PC-9 (cell line): ENCODE data around the gene LRRC4C. TPM values are rescaled to one million over a fixed set of nuclear protein-coding genes. Genes with fewer than 3 reads are reported as not detected.

Experiments
- BruUV-seq: library from RNA; stranded (reverse); fragments of 400-500 nt; replicated peaks from 2 replicates; lab custom pipeline; 2021; lab: Mats Ljungman, UMichigan
- CTCF ChIA-PET: fragments of 300-600 bp; sonication (Branson Sonifier 250); formaldehyde crosslinking; loops from one replicate; lab custom pipeline; 2022; ENCODE audit warnings: antibody characterized with exemption; lab: Charles Lee
- POLR2A ChIA-PET: fragments of 300-600 bp; sonication (Branson Sonifier 250); formaldehyde crosslinking; loops from one replicate; lab custom pipeline; 2022; ENCODE audit warnings: antibody characterized with exemption; ENCODE audit not compliant: unreplicated experiment; lab: Charles Lee
- DNase-seq, 2 experiments: peaks; one replicate each; pipeline versions ENCODE4 v3.0.0 to v3.0.0-alpha.2; 2015 to 2022; ENCODE audit warnings: mixed read lengths in 1 of 2
- H2AFZ ChIP-seq: fragments of 200-600 bp; sonication (generic); 2 replicates; pipeline ENCODE4 v1.8.1; 2017; ENCODE audit warnings: antibody characterized with exemption
- H3F3A ChIP-seq: fragments of 200-600 bp; sonication (generic); 2 replicates; pipeline ENCODE4 v1.8.1; 2017; ENCODE audit warnings: antibody characterized with exemption, mild to moderate bottlenecking, low read depth; ENCODE audit not compliant: insufficient read depth
- H3K27ac ChIP-seq: fragments of 200-600 bp; sonication (generic); 2 replicates; pipeline ENCODE4 v1.6.1; 2016; ENCODE audit warnings: mixed run types
- H3K27me3 ChIP-seq: fragments of 200-600 bp; sonication (generic); 2 replicates; pipeline ENCODE4 v1.6.1; 2016; ENCODE audit warnings: low read depth, mixed run types; ENCODE audit not compliant: insufficient read depth
- H3K36me3 ChIP-seq: fragments of 200-600 bp; sonication (generic); 2 replicates; pipeline ENCODE4 v1.6.1; 2016; ENCODE audit warnings: low read depth, mixed run types
- H3K4me1 ChIP-seq: fragments of 200-600 bp; sonication (generic); replicated peaks from 2 replicates; pipeline ENCODE4 v1.6.1; 2016; ENCODE audit warnings: mixed run types; ENCODE audit not compliant: insufficient read depth
- H3K4me2 ChIP-seq: fragments of 200-600 bp; sonication (generic); 2 replicates; pipeline ENCODE4 v1.6.1; 2017; ENCODE audit warnings: mixed run types
- H3K4me3 ChIP-seq: fragments of 200-600 bp; sonication (generic); 2 replicates; pipeline ENCODE4 v1.6.1; 2016; ENCODE audit warnings: mixed run types
- H3K79me2 ChIP-seq: fragments of 200-600 bp; sonication (generic); 2 replicates; pipeline ENCODE4 v1.6.1; 2017; ENCODE audit warnings: low read depth, mixed run types
- H3K9me2 ChIP-seq: fragments of 200-600 bp; sonication (generic); 2 replicates; pipeline ENCODE4 v1.8.1; 2017; ENCODE audit warnings: mild to moderate bottlenecking; ENCODE audit not compliant: insufficient read depth
- H3K9me3 ChIP-seq: fragments of 200-600 bp; sonication (generic); 2 replicates; pipeline ENCODE4 v1.8.1; 2016; ENCODE audit warnings: low read depth; ENCODE audit not compliant: insufficient read depth
- H4K20me1 ChIP-seq: fragments of 200-600 bp; sonication (generic); 2 replicates; pipeline ENCODE4 v1.8.1; 2017; ENCODE audit not compliant: insufficient read depth
- CTCF ChIP-seq: fragments of 200-600 bp; sonication (generic); conservative IDR thresholded peaks from 2 replicates; pipeline ENCODE4 v1.6.1; 2017; ENCODE audit warnings: mixed run types, antibody characterized with exemption, mild to moderate bottlenecking, moderate library complexity
- EZH2 ChIP-seq: fragments of 200-600 bp; sonication (generic); IDR thresholded peaks from 2 replicates; pipeline ENCODE4 v1.8.0; 2017; ENCODE audit warnings: antibody characterized with exemption, low read depth
- intact Hi-C: fragments of 100-400 bp; cut with micrococcal nuclease; formaldehyde crosslinking; loops from one replicate; pipeline ENCODE4 v1.10.0; 2022; ENCODE audit not compliant: unreplicated experiment
- total RNA-seq: library from RNA; stranded (reverse); gene quantifications from 2 replicates; pipeline ENCODE4 v1.2.3, GENCODE V29; 2021

LRRC4C gene
- total RNA-seq, 1 experiment from 2014 or later: not detected

GRCh38 chr11:40291329-40291728 lies 1168.1 kb downstream of the LRRC4C start:
- intact Hi-C loops: no loop called here
- Histone ChIP-seq H3K4me3 (no peak overlapping the region), H4K20me1 (no peaks in the 10 kb centered on the region), H2AFZ (no peak overlapping the region; the same call in 1 of the 2 replicates), H3K79me2 (no peaks in the 10 kb centered on the region), H3K36me3 (no peaks in the 10 kb centered on the region), H3K9me3 (no peaks in the 10 kb centered on the region), H3F3A (no peaks in the 10 kb centered on the region), H3K27ac (no peak overlapping the region), H3K9me2 (0 out of 2 replicates have a peak, but pooled peaks cover 3% of the 10 kb centered on the region), H3K27me3 (no peaks in the 10 kb centered on the region), H3K4me2 (no peak overlapping the region), H3K4me1 (no peaks in the 10 kb centered on the region)
- no TSS peak for BruUV-seq
- DNase-seq: no peak
- POLR2A ChIA-PET: no interaction called here
- CTCF ChIA-PET: no interaction called here
- TF ChIP-seq CTCF (no peak), EZH2 (no peak)

- no peak overlapping the region for H3K4me2 ChIP-seq
- H3K9me2 ChIP-seq: no peaks in the 10 kb centered on the region
- no peaks in the 10 kb centered on the region for H4K20me1 ChIP-seq
- POLR2A ChIA-PET: no interaction called here
- BruUV-seq: no TSS peak
- H3K4me3 ChIP-seq: no peak overlapping the region
- no peaks in the 10 kb centered on the region for H3F3A ChIP-seq
- TF ChIP-seq EZH2 (no peak), CTCF (no peak)
- no peak overlapping the region for H3K27ac ChIP-seq
- no peaks in the 10 kb centered on the region for H3K36me3 ChIP-seq
- H3K79me2 ChIP-seq: no peaks in the 10 kb centered on the region
- H3K9me3 ChIP-seq: no peaks in the 10 kb centered on the region
- intact Hi-C loops: no loop called here
- no peak for DNase-seq
- CTCF ChIA-PET: no interaction called here
- no peaks in the 10 kb centered on the region for H3K4me1 ChIP-seq
- no peaks in the 10 kb centered on the region for H3K27me3 ChIP-seq
- H2AFZ ChIP-seq: no peak overlapping the region
Observed at GRCh38 chr11:40290171-40290631, 1169.3 kb downstream of the LRRC4C start.

GRCh38 chr11:40289370-40289769 lies 1170.1 kb downstream of the LRRC4C start:
- Histone ChIP-seq H3F3A (no peaks in the 10 kb centered on the region), H3K27ac (no peak overlapping the region), H3K9me3 (no peaks in the 10 kb centered on the region), H3K4me2 (no peak overlapping the region), H2AFZ (no peak overlapping the region), H3K79me2 (no peaks in the 10 kb centered on the region), H3K4me3 (no peak overlapping the region), H3K27me3 (no peaks in the 10 kb centered on the region), H3K9me2 (no peaks in the 10 kb centered on the region), H3K4me1 (no peaks in the 10 kb centered on the region), H4K20me1 (no peaks in the 10 kb centered on the region), H3K36me3 (no peaks in the 10 kb centered on the region)
- intact Hi-C loops: no loop called here
- no TSS peak for BruUV-seq
- TF ChIP-seq EZH2 (no peak), CTCF (no peak)
- ChIA-PET POLR2A (no interaction called here), CTCF (no interaction called here)
- no peak for DNase-seq
